ENCODE data around the gene TBL3.
"Not testable (repeated sequence)": the region's sequence is repeated elsewhere in the genome, so short reads cannot be mapped to it uniquely, and the experiment has no call there.

The TBL3 gene

DNA sequence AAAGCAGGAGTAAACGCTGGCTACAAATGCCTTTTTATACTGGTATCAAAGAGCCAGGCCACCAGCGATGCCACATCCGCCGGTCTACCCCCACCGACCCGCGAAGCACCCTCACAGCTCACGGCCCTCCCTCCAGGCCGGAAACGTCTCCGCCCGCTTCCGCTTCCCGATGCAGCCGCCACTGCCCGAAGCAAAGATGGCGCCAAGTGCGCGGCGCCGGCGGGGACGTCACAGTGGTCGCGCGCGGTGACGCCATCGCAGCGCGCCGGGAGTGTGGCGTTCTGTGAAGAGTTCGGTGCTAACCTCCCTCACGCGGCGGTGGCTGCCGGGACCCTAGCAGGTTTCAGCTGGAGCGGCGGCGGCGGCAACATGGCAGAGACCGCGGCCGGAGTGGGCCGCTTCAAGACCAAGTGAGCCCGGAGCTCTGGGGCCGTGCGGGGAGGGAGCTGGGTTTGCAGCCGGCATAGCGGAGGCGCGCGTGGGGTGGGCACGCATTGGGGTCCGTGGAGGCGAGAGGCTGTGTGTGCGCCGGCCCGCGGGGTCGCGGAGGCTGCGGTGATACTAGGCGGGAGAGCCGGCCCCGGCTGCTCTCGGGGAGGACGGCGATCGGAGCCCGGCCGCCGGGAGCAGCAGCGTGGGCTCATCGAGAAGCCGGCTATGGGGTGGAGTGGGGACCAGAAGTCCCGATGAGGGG, at the start of gene TBL3:
TSS of gene TBL3 (plus strand) at position 258 of the 694 bp plus-strand sequence. CDS start at position 370, 112 bp downstream.
- peak; percentile 92 to 97 for DNase-seq (ENCODE audit: low read depth in 2 of 2)

DNA sequence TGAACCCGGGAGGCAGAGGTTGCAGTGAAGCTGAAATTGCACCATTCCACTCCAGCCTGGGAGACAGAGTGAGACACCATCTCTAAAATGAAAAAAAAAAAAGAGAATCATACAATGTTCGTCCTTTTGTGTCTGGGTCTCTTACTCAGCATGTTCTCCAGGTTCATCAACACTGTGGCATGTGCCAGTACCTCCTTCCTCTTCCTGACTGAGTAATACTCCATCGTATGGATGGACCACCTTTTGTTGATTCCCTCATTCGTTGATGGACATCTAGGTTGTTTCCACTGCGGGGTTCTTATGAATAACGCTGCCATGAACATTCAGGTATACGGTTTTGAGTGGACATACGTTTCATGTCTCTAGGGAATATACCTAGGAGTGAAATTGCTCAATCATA, 49.5 kb upstream of the TBL3 start:
- no peak for DNase-seq (ENCODE audit: low read depth in 2 of 2)

DNA sequence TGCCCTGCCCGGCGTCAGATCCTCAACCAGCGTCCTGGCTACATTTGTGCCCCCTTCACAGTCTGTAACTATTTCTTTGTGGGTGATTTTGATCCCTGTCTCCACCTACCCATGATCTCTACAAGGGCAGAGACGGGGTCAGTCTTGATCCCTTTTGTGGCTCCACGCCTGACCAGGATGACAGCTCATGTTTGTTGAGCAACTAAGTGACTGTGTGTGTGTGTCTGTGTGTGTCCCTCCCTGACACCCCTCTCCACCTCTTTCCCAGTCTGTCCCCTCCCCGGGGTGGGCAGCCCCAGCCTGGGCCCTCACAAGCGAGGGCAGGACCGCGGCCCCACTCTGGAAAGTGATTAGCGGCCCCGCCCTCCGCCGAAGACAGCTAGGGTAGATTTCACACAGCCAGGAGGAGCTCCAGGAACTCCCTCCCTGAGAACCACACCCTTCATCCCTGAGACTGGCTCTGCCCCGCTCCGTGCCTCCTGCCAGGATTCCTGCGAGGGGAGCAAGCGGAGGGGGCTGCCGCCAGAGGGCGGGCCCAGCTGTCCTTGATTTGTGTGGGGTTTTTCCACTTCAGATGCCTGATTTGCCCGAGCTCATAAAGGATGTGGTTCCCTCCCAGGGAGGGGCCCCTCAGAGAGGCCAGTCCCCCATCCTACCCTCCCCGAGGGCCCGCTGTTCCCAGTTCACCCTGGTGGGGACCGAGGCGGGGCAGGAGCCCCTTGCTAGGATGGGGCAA, 48.4 kb upstream of the TBL3 start:
- DNase-seq (ENCODE audit: low read depth in 2 of 2) = no peak

DNA sequence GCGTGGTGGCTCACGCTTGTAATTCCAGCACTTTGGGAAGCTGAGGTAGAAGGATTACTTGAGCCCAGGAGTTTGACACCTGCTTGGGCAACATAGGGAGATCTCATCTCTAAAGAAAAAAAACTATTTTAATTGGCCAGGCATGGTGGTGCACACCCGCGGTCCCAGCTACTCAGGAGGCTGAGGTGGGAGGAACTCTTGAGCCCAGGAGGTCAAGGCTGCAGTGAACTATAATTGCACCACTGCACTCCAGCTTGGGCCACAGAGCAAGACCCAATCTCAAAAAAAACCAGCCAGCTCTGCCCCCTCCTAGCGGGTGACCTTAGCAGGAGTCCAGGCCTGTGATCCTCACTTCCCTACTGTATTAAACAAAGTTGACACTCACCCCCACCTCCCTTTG, 47.8 kb upstream of the TBL3 start:
- no peak for DNase-seq (ENCODE audit: low read depth in 2 of 2)

DNA sequence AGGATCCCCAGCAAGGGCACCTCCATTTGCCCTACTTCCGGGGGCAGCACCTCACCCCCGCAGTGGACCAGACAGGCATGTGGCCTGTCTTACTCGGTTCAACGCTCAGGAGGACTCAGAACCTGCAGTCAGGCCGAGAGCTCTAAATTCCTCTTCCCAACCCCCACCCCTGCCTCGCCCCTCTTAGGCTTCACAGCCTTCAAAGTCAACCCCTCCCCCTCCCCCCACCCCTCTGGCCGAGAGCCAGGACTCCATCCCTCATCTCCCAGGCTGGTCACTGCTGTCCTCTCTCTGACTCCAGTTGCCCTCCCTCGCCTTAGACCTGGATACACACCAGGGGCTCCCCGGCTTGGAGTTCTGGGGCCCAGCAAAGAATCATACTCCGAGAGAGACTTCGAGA, 45.6 kb upstream of the TBL3 start:
- no peak for DNase-seq (ENCODE audit: low read depth in 2 of 2)

DNA sequence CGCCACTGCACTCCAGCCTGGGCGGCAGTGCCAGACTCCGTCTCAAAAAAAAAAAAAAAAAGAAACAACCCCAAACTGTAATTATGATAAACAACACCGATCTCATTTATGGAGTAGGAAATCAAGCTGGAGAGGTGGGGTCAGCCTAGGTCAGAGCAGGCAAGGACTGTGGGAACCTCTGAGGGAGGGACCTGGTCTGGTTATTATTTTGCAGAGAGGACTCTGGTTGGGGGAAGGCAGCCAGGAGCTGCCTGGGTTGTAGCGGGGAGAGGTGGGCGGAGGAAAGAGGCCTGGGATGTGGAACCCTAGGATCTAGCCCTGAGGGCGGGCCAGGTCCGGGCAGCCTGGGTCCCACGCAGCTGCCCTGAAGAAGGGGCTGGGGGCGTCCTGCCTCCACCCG, 42.7 kb upstream of the TBL3 start:
- DNase-seq (ENCODE audit: low read depth in 2 of 2) = no peak

DNA sequence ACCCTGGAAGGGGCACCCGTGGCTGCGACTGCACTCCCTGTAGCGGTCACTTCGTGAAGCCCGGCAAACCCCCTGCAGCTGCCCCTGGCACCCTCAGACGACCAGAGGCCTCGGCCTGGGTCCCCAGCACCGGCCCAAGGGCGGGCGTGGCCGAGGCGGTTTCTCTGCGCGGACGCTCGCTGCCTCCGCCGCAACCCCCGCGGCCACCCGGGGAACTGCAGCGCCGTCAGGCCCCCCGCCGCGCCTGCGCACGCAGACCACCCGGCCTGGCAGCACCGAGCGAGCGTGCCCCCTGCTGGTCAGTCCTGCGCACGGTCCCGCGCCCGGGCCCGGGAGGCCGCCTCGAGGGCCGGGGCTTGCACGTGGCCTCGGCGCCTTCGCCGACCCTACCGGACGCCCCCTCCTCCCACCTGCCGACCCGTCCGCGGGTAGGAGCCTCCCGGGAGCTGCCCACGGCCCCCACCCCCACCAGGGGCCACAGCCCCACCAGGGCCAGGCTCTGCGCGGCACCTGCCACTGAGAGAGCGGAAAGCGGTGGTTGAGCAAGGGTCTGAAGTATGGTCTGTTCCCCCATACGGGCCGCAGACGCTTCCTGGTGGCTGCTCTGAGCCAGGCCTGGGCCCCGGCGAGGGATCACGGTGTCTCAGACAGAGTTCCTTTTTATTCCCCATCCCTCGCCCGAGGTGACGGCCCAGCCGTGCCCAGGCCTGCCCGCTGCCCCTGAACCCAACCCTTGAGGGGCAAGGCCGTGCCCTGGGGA, 42.1 kb upstream of the TBL3 start:
- peak; percentile 73 to 86 for DNase-seq (ENCODE audit: low read depth in 2 of 2)

DNA sequence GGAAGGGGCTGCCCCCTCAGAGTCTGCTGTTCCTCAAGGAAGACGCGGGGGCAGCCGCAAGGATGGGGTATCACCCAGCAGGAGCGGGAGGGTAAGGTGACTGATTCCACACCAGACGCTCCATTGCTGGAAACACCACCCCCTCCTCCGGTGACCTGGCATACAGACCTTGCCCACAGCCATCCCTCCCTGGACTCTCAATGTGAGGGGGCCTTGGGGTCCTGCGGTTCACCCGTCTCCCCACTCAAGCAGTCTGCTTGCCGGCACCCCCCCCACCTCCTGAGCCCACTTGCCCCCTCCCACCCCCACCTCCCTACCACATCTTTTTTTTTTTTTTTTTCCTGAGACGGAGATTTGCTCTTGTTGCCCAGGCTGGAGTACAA, 41.5 kb upstream of the TBL3 start:
- DNase-seq (ENCODE audit: low read depth in 2 of 2) = no peak

DNA sequence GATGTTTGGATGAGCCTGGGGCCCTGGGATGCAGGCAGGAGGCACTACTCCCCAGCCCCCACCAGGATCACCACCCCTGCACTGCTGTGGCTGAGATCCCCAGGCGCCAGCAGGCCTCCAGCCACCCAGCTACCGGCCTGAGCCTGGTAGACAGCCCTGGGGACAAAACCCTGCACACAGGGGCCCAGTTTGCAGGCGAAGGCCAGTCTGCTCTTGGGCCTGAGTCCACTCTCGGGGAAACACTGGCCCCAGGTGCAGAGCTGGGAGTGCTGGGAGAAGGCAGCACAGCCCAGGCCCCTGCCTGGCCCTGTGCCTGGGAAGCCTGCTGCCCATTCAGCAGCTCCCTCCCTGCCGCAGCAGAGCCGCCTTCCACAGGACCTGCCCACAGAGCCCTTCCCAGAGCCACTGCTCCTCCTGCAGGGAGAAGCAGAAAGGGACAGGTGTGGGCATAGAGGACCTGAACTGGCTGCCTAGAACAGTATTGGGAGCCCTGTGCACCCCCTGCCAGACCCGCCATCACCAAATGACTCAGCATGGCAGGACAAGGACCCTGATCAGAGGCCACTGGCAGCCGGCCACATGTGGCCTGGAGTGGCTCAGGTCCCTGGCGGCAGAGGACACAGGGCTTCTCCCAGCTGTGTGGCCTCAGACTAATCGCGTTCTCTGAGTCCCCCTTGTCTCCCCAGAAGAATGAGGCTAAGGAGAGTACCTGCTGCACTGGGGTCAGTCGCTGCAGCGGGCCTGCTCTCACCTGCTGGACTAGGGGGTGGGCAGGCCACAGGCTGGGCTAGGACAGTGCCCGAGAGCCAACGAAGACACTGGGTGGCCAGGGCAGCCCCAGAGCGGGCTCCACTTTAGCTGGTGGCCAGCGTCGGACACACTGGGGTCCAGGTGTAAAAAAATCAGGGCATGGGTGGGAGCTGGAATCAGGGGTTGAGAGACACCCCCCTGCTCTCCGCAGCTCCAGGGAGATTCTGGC, 39.5 kb upstream of the TBL3 start:
- DNase-seq (ENCODE audit: low read depth in 2 of 2) = no peak

DNA sequence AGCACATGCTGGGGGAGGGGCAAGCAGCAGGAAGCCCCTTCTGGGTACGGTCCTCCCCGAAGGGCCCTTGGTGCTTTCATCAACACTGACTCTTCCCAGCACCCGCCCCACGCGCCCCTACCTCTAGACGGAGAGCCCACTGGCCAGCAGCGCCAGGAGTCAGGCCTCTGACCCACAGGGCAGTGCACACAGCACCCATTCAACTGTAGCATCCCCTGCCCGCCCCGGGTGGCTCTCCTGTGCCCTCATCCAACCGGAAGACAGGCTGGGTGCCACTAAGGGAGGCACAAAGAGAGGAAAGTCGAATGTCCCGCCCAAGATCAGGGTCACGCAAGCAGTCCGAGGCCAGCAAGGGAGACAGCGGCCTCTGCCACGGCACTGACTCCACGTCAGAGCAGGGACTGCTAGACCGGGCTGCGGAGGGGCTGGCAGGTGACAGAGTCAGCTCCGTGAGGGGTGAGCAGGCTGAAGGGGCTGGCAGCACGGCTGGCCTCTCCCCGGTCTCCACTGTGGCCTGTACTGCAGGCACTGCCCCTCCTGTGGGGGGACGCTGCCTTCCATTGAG, 38.7 kb upstream of the TBL3 start:
- no peak for DNase-seq (ENCODE audit: low read depth in 2 of 2)

DNA sequence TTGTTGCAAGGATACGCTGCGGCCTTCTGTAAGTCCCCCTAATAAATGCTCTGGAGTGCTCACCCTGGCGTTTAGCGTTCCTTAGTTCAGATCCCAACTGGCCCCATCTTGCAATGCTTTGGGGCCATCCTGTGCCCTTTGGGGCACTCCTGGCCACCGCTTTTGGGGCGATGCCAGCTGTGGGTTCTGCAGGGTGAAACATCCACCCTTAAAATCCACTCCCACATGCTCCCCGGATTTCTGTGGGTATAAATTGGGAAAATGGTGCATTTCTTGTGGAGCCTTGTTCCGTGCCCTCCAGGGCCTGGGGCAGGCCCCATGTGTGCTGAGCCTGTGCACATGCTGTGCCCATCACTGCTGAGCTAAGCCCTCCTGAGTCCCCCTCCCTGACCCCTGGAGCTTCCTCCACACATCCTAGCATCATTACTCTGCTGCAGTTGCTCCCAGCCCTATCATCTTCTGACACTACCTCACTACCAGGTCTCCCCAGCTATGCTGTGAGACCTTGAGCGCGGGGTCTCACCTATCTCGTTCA, 34.8 kb upstream of the TBL3 start:
- DNase-seq (ENCODE audit: low read depth in 2 of 2) = no peak

DNA sequence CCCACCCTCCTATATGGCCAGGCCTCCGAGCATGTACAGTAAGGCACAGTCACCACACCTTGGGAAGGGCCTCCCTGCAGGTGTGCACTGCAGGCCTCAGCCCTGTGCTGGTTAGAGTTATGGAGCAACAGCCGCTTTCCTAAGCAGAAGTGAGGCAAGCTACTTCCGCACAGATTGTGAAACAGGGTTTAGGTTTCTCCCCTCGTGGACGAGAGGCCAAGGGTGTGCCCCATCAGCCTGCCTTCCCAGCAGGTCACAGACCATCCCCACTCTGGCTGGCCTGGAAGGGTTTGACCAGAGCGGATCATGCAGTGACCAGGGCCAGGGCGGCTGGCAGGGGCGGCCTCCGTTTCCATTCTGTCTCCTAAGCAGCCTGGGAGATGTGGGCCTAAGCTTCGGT, 33.5 kb upstream of the TBL3 start:
- DNase-seq (ENCODE audit: low read depth in 2 of 2) = no peak

DNA sequence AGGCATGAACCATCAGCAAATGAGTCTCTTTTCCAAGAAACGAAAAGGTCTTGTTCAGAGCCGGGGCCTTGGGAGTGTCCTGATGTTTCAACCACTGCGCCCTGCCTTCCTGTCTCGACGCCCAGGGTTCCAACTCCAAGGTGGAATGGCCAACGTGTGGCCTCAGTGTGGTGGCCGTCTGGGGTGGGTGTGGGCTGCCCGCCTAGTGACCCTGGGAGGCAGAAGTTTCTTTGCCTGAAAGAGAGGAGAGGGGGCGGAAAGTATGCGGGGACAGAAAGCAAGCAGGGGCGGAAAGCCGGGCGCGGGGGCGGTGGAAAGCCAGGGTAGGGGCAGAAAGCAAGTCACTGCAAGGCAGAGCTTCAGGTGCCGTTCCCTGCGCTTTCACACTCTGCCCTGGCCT, 32.9 kb upstream of the TBL3 start:
- no peak for DNase-seq (ENCODE audit: low read depth in 2 of 2)

DNA sequence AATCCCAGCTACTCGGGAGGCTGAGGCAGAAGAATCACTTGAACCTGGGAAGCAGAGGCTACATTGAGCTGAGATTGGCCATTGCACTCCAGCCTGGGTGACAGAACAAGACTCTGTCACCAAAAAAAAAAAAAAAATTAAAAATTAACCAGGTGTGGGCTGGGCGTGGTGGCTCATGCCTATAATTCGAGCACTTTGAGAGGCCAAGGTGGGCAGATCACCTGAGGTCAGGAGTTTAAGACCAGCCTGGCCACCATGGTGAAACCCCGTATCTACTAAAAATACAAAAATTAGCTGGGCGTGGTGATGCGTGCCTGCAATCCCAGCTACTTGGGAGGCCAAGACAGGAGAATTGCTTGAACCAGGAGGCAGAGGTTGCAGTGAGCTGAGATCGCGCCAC, 32.0 kb upstream of the TBL3 start:
- not testable (repeated sequence) for DNase-seq (ENCODE audit: low read depth in 2 of 2)

DNA sequence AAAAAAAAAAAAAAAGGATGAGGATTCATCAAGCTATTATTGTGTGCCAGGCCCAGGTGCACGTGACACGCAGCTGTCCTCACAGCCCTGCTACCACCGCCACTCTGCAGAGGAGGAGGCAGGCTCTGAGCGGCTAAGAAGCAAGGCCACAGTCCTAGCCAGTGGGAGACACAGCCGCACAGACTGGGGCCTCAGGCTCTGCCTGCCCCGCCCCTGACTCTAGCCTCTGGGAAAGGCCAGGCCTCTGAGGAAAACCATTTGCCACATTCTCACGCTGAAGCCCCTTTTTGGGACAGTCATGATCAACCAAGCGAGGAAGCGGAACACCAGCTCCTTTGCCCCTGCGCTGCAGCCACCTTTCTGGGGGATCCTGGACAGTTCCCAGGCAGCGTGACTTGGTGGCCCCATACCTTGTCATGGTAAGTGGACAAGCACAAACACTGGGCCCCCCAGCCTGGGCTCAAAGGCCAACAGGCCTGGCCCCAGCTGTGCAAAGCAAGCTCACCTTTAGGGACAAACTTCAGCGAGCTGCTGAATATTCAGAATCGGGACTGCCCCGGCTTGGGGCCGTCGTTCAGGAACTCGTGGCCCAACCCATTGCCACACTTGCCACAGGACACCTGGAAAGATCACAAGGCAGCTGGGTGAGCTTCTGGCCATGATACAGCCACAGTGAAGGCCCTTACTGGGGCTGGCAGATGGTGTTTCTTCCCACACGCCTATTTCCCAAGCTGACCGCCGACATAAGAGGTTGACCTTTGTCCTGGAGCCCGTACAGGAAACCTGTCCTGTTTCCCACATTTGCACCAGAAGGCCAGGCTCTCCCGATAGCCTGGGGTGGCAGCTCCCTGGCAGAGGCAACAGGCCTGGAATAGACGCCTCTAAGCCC, 31.3 kb upstream of the TBL3 start:
- DNase-seq (ENCODE audit: low read depth in 2 of 2) = no peak

DNA sequence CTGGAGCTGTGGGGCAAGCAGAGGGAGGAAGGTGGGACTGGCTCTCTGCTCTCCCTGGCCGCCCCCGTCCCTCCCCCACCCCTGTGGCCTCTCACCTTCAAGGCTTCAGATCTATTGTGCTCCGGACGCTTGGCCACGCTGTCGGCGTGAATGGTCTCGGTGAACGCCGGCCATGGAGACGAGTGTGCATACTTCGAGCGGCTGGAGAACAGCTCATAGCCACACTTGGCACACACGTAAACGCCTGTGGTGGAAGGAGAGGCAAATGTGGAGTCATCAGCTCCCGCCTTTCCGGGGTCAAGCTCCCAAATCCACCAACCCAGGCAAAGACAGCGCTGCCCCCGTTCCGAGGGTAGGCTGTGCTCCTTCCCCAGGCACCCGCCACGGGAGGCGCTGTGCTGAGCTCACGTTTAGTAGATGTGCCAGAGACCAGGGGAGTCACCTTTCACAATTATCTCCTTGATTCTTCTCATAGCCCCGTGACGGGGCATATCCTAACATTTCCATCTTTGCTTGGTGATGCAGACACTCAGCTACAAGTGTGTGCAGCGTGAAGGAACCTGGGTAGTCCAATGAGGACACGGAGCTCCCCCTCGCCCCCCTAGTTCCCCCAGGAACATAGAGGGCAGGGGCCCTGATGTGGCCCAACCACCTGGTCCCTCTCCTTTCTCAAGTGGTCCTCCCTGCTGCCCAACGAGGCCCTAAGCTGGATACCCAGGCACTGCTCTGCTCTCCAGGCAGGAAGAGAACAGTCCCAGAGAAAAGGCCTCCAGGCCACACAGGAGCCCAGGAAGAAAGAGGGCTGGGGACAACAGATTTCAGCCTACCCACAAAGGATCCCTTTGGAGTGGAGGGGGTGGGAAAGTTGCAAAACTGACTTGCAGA, 30.4 kb upstream of the TBL3 start:
- DNase-seq (ENCODE audit: low read depth in 2 of 2) = no peak

DNA sequence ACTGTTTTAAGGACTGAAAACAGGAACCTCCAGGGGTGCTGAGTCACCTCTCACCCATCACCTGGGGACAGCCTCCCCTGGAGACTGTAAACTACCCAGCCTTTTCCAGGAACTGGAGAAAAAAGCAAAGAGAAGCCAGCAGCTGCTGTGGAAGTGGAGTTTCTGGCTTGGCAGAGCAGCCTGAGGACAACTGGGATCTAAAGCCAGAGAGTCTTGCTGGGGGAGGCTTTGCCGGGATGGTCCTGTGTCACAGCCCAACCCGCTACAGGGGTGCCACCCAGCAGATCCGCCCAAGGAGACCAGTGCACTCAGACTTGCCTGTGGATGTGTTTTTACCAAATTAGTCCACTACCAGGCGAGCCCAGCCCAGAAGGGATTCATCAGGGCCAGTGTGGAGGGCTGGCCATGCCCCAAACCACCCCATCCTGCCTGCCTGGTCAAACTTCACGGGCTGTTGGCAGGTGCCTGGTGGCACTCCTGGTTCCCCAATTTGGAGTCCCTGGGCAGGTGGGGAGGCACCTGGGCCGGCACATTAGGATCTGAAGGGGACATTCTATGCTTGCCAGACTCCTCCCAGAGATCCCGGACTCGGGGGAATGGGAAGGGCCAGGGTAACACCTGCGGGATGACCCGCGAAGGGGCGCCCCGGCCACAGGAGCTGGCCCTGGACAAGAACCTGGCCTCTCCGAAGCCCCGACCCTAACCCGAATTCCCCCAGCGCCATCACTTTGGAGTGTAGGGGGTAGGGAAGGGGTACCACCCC, 29.6 kb upstream of the TBL3 start:
- no peak for DNase-seq (ENCODE audit: low read depth in 2 of 2)
